ENCODE measurements around the gene STAG3.
"Not testable (repeated sequence)": the region's sequence is repeated elsewhere in the genome, so short reads cannot be mapped to it uniquely, and the experiment has no call there.

The STAG3 gene

GRCh38 chr7:100174582-100174981 lies 3.1 kb upstream of the STAG3 start:
- DNase-seq (ENCODE audit: low read depth) = no peak

- DNase-seq (ENCODE audit: low read depth) = no peak
These were observed 2.3 kb upstream of the STAG3 start for GRCh38 chr7:100175296-100175935.

- DNase-seq (ENCODE audit: low read depth) = no peak
These were observed 1.3 kb upstream of the STAG3 start for GRCh38 chr7:100176096-100177044.

- not testable (repeated sequence) for DNase-seq (ENCODE audit: low read depth)
These were observed 2.4 kb downstream of the STAG3 start for GRCh38 chr7:100180084-100180483.

GRCh38 chr7:100182616-100183015 lies 4.9 kb downstream of the STAG3 start:
- DNase-seq (ENCODE audit: low read depth) = not testable (repeated sequence)

GRCh38 chr7:100183090-100183489 lies 5.4 kb downstream of the STAG3 start:
- not testable (repeated sequence) for DNase-seq (ENCODE audit: low read depth)

GRCh38 chr7:100185726-100186125 lies 8.0 kb downstream of the STAG3 start:
- DNase-seq (ENCODE audit: low read depth) = no peak

GRCh38 chr7:100189061-100189460 lies 11.3 kb downstream of the STAG3 start:
- no peak for DNase-seq (ENCODE audit: low read depth)

- no peak for DNase-seq (ENCODE audit: low read depth)
These were observed 12.5 kb downstream of the STAG3 start for GRCh38 chr7:100190048-100190711.

GRCh38 chr7:100191775-100192174 lies 14.1 kb downstream of the STAG3 start:
- DNase-seq (ENCODE audit: low read depth) = no peak

GRCh38 chr7:100192281-100192862 lies 14.7 kb downstream of the STAG3 start:
- not testable (repeated sequence) for DNase-seq (ENCODE audit: low read depth)

GRCh38 chr7:100192969-100193368 lies 15.3 kb downstream of the STAG3 start:
- no peak for DNase-seq (ENCODE audit: low read depth)

GRCh38 chr7:100195222-100195621 lies 17.5 kb downstream of the STAG3 start:
- no peak for DNase-seq (ENCODE audit: low read depth)

- not testable (repeated sequence) for DNase-seq (ENCODE audit: low read depth)
These were observed 18.2 kb downstream of the STAG3 start for GRCh38 chr7:100195901-100196322.

- DNase-seq (ENCODE audit: low read depth) = no peak
These were observed 20.5 kb downstream of the STAG3 start for GRCh38 chr7:100198266-100198665.

- DNase-seq (ENCODE audit: low read depth) = no peak
These were observed 23.0 kb downstream of the STAG3 start for GRCh38 chr7:100200693-100201092.

- no peak for DNase-seq (ENCODE audit: low read depth)
These were observed 26.7 kb downstream of the STAG3 start for GRCh38 chr7:100204454-100204853.

- DNase-seq (ENCODE audit: low read depth) = no peak
These were observed 31.2 kb downstream of the STAG3 start for GRCh38 chr7:100208911-100209408.

GRCh38 chr7:100209493-100209892 lies 31.8 kb downstream of the STAG3 start:
- no peak for DNase-seq (ENCODE audit: low read depth)

- no peak for DNase-seq (ENCODE audit: low read depth)
These were observed 33.1 kb downstream of the STAG3 start for GRCh38 chr7:100210805-100211204.

GRCh38 chr7:100211342-100211780 lies 33.6 kb downstream of the STAG3 start:
- DNase-seq (ENCODE audit: low read depth) = no peak

Measured in stimulated activated CD8-positive, alpha-beta memory T cell treated with anti-CD3 and anti-CD28 coated beads, Interleukin-12 subunit alpha, Interleukin-12 subunit beta, amount 100 ng/mL, for 4 hours (primary cell).